ENCODE measurements around the gene SRP68.

DNA sequence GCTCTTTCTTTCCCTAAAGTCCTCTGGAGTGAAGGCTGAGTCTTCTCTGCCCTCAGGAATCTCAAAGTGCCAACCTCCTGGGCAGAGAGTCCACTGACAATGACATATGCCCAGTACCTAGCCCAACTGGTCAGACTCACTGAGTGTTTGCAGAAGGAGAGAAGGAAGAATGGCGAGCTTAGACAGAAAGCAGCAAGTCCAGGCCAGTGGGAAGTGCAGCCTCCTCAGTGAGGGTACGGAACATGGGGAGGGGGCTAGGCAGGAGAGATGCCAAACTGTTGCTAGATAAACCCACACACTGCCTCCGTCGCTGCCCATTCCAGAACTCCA, 30.6 kb upstream of the SRP68 start:
- TF ChIP-seq, protein P1, sequence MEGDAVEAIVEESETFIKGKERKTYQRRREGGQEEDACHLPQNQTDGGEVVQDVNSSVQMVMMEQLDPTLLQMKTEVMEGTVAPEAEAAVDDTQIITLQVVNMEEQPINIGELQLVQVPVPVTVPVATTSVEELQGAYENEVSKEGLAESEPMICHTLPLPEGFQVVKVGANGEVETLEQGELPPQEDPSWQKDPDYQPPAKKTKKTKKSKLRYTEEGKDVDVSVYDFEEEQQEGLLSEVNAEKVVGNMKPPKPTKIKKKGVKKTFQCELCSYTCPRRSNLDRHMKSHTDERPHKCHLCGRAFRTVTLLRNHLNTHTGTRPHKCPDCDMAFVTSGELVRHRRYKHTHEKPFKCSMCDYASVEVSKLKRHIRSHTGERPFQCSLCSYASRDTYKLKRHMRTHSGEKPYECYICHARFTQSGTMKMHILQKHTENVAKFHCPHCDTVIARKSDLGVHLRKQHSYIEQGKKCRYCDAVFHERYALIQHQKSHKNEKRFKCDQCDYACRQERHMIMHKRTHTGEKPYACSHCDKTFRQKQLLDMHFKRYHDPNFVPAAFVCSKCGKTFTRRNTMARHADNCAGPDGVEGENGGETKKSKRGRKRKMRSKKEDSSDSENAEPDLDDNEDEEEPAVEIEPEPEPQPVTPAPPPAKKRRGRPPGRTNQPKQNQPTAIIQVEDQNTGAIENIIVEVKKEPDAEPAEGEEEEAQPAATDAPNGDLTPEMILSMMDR (IDR thresholded peaks at IDR 0.05; ENCODE audit: low read length): no peak
- no peak for TF ChIP-seq EZH2 (IDR thresholded peaks at IDR 0.05; ENCODE audit: borderline replicate concordance, low read length)
